SK-MEL-5 (cell line): ENCODE data around the gene PDE8A. TPM values are rescaled to one million over a fixed set of nuclear protein-coding genes. Genes with fewer than 3 reads are reported as not detected.
A peak's percentile ranks its signal among the peaks of the same experiment; 100 is the strongest.
"Not testable (repeated sequence)": the region's sequence is repeated elsewhere in the genome, so short reads cannot be mapped to it uniquely, and the experiment has no call there.

Experiments used
- DNase-seq: peaks from one replicate; pipeline ENCODE4 v3.0.0-alpha.2; 2016; ENCODE audit warnings: low read depth, low spot score
- in situ Hi-C: cut with HindIII; loops from 2 replicates; pipeline ENCODE4 v1.10.0; 2016; ENCODE audit warnings: low sequenced_read_pairs, high pct_unique_total_duplicates, low pct_unique_long_range_greater_than_20kb
- total RNA-seq: library from RNA; depleted of rRNA; stranded (reverse); fragments of >200 nt; shearing (Covaris generic); gene quantifications from 2 replicates; pipeline ENCODE4 v1.2.3, GENCODE V29; 2014

Gene PDE8A
- total RNA-seq, 1 experiment from 2014 or later, result 24.0 TPM

DNA sequence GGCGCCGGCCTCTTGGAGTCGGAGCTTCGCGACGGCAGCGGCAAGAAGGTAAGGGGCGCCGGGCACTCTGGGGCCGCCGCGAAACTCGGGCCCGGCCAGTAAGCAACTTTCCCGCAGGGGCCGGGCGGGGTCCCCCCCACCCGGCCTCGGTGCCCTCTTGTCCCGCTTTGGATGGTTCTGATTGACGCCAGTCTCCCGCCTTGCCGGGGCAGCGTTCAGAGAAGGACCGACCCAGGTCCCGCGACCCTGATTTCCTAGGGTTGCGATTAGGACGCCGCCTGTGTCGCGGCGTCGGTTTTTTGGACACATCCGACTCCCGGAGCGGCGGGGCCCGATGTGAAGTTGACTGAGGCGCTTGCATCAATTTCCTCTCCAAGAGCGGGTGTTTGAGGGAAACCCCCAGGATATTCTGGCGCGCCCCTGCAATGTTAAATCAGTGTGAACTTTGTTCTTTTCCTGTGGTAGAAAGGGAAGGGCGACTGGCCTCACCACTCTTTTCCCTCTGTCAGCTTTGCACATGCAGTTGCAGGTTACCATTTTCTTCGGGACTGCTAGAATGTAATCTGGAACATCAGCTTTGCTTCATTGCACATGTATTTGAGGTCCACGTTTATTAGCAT is 755 bp downstream of the PDE8A start:
- in situ Hi-C loops, result no loop called here
- peak; percentile 19 for DNase-seq

GRCh38 chr15:84983294-84983693 is 1.6 kb downstream of the PDE8A start:
- in situ Hi-C loops, result no loop called here

GRCh38 chr15:84983711-84984110 is 2.1 kb downstream of the PDE8A start:
- in situ Hi-C loops, result no loop called here

More at GRCh38 chr15:84983294-84983693, 1.6 kb downstream of the PDE8A start:
- DNase-seq, result no peak

GRCh38 chr15:84985158-84985557 is 3.5 kb downstream of the PDE8A start:
- in situ Hi-C loops, result no loop called here
- no peak for DNase-seq

More at GRCh38 chr15:84983711-84984110, 2.1 kb downstream of the PDE8A start:
- no peak for DNase-seq

- in situ Hi-C loops, result not testable (repeated sequence)
Observed at GRCh38 chr15:84987351-84987750, 5.7 kb downstream of the PDE8A start.

DNA sequence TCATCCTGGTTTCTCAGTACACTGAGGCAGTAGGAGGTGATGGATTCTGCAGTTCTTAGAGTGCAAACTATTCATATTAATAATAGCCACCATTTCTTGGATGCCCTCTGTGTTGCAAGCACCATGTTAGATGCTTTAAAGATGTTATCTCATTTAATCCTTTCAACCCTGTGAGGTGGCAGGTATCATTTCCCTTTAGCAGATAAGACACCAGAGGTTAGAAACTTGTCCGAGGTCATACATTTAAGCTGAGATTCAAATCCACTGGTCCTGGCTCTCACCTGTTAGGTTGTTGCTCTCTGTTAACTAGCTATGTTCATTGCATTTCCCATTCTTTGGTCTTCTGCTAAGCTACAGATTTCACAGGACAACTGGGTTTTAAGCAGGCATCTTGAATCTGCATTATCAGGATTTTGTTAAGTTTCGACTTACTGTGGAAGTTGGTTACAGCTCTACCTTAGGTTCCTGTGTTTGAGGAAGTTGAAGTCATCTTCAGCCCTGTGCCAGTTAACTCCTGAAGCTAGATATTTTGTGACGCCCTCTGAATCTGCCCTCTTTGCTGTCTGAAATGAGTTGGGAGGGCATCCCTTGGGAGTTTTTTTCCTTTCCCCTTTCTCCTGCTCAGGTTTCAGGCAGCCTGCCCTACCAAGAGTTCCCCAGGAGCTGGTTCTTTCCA is 6.4 kb downstream of the PDE8A start:
- no peak for DNase-seq
- in situ Hi-C loops, result no loop called here

More at GRCh38 chr15:84987351-84987750, 5.7 kb downstream of the PDE8A start:
- DNase-seq, result not testable (repeated sequence)

DNA sequence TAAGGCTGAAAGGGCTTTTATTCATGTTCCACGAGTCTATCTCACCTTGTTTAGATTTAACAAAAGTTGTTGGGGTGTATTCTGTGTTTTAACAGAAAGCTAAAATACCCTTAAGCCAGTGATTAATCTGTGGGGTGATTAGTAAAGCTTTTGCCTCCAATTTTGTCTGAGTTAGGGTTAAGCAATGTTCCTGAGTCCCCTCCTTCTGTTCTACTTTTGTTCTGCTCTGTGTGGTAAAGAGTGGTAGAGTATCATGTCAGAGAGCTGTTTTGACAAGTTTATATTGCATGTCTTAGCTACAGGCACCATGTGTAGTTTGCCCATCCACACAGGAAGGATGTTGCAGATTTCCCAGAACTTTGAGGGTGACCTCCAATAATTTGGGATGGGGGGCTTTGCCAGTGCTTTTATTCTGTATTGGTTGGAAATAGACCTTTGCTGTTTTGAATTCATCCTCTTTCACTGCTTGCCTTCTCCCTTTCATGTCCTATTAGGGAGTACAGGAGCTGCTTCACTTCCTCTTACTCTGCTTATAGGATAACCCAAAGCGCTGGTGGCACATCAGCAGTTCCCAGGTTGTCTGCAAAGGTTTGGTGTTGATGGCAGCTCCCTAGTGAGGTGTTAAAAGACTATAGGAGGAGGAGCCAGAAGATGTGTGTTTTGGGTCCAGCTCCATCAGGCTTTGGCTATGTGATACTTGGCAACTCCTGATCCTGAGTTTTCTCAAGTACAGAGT is 7.4 kb downstream of the PDE8A start:
- DNase-seq, result no peak
- in situ Hi-C loops, result no loop called here

DNA sequence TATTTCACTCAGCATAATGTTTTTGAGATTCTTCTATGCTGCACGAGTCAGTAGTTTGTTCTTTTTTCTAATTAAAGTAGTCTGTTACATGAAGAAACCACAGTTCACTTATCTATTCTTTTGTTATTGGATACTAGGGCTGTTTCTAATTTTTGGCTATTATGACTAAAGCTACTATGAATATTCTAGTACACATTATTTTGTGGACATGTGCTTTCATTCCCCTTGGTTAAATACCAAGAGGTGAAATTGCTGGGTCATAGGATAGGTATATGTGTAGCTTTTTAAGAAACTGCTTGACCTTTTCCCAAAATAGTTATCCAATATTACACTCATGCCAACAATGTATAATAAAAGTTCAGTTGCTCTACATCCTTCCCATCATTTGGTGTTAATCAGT is 8.9 kb downstream of the PDE8A start:
- in situ Hi-C loops, result no loop called here
- DNase-seq, result no peak

- in situ Hi-C loops, result no loop called here
Observed at GRCh38 chr15:84991014-84991712, 9.5 kb downstream of the PDE8A start.

DNA sequence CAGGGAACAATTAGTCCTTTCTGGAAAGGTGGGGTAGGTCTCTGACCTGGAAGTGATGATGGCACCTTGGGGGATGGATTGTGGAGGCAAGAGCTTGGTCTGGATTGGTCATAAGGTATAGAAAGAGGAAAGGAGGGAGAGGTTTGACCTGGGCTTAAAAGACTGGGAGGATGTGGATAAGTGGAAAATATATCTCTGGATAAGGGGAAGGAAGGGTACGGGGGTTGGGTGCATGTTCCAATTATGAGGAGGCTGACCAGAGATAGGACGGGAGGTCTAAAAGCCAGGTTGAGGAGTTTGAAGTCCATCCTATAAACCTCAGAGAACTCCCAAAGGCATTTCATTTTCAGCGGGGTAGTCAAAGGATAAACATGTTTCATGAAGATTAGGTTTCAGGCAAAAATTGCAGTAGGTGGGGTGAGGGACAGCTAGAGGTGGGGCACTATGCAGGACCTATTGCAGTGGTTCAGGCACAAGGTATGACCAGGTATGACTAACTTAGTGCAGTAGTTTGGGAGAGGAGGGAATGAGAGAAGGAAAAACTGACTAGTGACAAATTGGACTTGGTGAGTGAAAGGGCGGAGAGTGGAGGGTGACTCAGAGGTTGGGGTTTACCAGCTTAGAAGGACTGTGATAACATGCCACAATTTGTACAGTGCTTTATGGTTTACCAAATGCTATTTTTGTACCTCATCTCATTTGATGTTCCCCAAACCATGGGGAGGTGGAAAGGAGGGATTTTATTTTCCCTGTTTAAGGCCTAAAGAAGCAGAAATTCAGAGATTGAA is 10.7 kb downstream of the PDE8A start:
- no peak for DNase-seq
- in situ Hi-C loops, result no loop called here

More at GRCh38 chr15:84991014-84991712, 9.5 kb downstream of the PDE8A start:
- DNase-seq, result no peak

DNA sequence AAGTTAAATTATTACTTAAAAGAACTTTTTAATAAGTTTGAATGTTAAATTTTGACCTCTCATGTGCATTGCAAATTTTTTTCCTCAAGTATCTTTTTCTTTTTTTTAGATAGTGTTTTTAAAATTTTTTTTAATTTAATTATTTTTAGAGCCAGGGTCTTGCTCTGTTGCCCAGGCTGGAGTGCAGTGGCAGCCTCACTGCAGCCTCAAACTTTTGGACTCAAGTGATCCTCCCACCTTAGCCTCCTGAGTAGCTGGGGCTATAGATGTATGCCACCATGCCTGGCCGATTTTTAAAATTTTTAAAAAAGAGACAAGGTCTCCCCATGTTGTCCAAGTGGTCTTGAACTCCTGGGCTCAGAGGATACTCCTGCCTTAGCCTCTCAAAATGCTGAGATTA is 14.4 kb downstream of the PDE8A start:
- DNase-seq, result no peak
- in situ Hi-C loops, result no loop called here

DNA sequence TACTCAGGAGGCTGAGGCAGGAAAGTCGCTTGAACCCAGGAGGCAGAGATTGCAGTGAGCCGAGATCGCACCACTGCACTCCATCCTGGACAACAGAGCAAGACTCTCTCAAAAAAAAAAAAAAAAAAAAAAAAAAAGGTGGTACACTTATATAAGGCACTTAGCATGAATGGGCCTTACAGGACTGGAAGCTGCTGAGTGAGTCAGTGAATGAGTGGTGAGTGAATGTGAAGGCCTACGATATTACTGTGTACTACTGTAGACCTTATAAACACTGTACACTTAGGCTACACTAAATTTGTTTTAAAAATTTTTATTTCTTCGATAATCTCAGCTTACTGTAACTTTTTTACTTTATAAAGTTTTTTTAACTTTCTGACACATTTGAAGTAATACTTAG is 15.1 kb downstream of the PDE8A start:
- in situ Hi-C loops, DNase-seq: not testable (repeated sequence)

DNA sequence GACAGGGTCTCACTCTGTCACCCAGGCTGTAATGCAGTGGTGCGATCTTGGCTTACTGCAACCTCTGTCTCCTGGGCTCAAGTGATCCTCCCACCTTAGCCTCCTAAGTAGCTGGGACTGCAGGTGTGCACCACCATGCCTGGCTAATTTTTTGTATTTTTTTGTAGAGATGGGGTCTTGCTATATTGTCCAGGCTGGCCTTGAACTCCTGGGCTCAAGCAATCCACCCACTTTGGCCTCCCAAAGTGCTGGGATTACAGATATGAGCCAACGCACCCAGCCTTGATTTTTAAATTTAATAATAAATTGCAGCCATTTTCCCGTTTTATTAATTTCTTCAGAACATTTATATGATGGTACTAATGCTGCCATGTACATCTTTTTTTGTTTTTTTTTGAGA is 15.6 kb downstream of the PDE8A start:
- in situ Hi-C loops, result not testable (repeated sequence)

DNA sequence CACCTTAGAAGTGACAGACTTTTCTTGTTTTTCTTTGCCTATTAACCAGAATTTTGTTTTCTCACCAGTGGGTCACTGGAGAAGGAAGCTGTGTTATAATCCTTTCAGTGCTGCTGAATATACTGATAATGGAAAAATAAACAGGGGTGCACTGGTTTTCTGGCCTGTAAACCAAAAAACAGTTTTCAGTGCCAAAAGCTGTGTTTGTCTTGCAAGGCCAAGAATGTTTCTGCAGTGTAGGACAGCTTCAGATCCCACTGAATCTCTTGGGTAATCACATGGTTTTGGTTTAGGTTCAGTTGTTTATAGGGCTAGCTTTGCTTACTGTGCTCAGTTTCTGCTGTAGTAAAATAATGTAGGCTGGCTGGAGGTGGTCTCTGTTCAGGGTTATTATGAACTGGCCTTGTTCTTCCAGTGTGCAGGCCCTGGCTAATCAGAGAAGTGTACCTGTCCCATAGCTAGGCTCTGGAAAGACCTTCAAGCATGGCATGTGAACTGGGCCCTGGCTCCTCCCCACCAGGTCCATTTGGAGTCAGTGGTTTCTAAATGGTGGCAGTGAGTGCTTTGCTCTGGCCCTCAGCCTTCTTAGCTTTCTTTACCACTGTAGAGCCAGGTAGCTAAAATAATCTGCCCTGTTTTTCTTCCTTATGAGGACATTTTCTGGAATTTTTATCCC is 18.7 kb downstream of the PDE8A start:
- in situ Hi-C loops, result no loop called here
- DNase-seq, result no peak

More for the DNA sequence above, 15.6 kb downstream of the PDE8A start:
- not testable (repeated sequence) for DNase-seq

DNA sequence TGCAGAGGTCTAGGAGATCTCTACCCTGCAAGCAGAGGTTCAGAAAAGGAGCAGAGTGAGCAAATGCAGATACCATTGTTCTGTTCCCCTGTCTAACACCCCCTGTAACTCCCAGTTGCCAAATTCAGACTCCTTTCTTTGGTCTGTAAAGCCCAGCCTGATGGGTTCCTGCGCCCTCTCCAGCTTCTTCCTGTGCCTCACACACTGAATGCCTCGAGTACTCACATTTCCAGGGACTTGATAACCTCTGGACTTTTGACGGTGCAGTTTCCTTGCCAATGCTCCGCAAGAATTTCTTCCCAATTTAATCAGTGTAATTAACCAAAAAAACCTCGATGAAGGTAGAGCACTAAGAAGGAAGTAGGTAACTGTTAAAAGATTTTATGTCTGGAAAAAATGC is 19.3 kb downstream of the PDE8A start:
- in situ Hi-C loops, result no loop called here
- DNase-seq, result no peak

GRCh38 chr15:85002517-85002916 is 20.9 kb downstream of the PDE8A start:
- no peak for DNase-seq
- in situ Hi-C loops, result no loop called here
